Caco-2 (cell line): ENCODE results near the gene SCN8A. TPM values are rescaled to one million over a fixed set of nuclear protein-coding genes. Genes with fewer than 3 reads are reported as not detected.
"Not testable (repeated sequence)": the region's sequence is repeated elsewhere in the genome, so short reads cannot be mapped to it uniquely, and the experiment has no call there.

ENCODE experiments used
- BruUV-seq: library from RNA; stranded (reverse); fragments of 400-500 nt; replicated peaks from 2 replicates; lab custom pipeline; 2021; lab: Mats Ljungman, UMichigan
- CTCF ChIA-PET: fragments of 300-600 bp; sonication (Branson Sonifier 250); formaldehyde crosslinking; loops from one replicate; lab custom pipeline; 2022; ENCODE audit warnings: antibody characterized with exemption; lab: Charles Lee
- POLR2A ChIA-PET: fragments of 300-600 bp; sonication (Branson Sonifier 250); formaldehyde crosslinking; loops from one replicate; lab custom pipeline; 2022; ENCODE audit warnings: antibody characterized with exemption; lab: Charles Lee
- DNase-seq, 2 experiments: peaks; one replicate each; pipeline versions ENCODE4 v3.0.0 to v3.0.0-alpha.2; 2020 to 2022
- H3K27me3 ChIP-seq: replicated peaks from 2 replicates; pipeline ENCODE4 v1.6.0; 2011; ENCODE audit warnings: low read length; ENCODE audit not compliant: control insufficient read depth, insufficient read depth
- H3K36me3 ChIP-seq: 2 replicates; pipeline ENCODE4 v1.5.1; 2011; ENCODE audit warnings: low read length; ENCODE audit not compliant: control insufficient read depth, insufficient read depth
- H3K4me1 ChIP-seq: fragments of 250-450 bp; sonication (Bioruptor Pico); 2 replicates; pipeline ENCODE4 v1.5.1; 2020; ENCODE audit warnings: mild to moderate bottlenecking
- H3K4me3 ChIP-seq: 2 replicates; pipeline ENCODE4 v1.5.1; 2011; ENCODE audit warnings: low read depth, mild to moderate bottlenecking, control low read depth, low read length
- H3K9me3 ChIP-seq: fragments of 250-450 bp; sonication (Bioruptor Pico); 2 replicates; pipeline ENCODE4 v1.5.1; 2020; ENCODE audit warnings: mild to moderate bottlenecking, moderate library complexity
- H3K27ac Mint-ChIP-seq: one replicate; pipeline ENCODE4 v1.8.0; 2022; ENCODE audit warnings: mixed read lengths; ENCODE audit not compliant: unreplicated experiment
- H3K27me3 Mint-ChIP-seq: one replicate; pipeline ENCODE4 v1.8.0; 2022; ENCODE audit warnings: mixed read lengths; ENCODE audit not compliant: insufficient read depth, unreplicated experiment
- H3K36me3 Mint-ChIP-seq: one replicate; pipeline ENCODE4 v1.8.0; 2022; ENCODE audit warnings: mild to moderate bottlenecking, mixed read lengths; ENCODE audit not compliant: insufficient read depth, unreplicated experiment
- H3K4me1 Mint-ChIP-seq: one replicate; pipeline ENCODE4 v1.8.0; 2022; ENCODE audit warnings: low read depth, mixed read lengths; ENCODE audit not compliant: unreplicated experiment
- H3K4me3 Mint-ChIP-seq: one replicate; pipeline ENCODE4 v1.8.0; 2022; ENCODE audit warnings: mild to moderate bottlenecking, moderate library complexity, mixed read lengths; ENCODE audit not compliant: unreplicated experiment
- H3K9me3 Mint-ChIP-seq: one replicate; pipeline ENCODE4 v1.8.0; 2022; ENCODE audit warnings: mixed read lengths; ENCODE audit not compliant: unreplicated experiment
- CTCF ChIP-seq, 2 experiments: fragments of 200-600 bp in 1 of 2; IDR thresholded peaks; 1 replicate in 1 of 2; 2 replicates in 1 of 2; pipeline versions ENCODE4 v1.5.1 to v1.8.0; 2011 to 2022; ENCODE audit warnings: antibody characterized with exemption in 1 of 2, control low read depth in 1 of 2, inconsistent platforms in 1 of 2, low read depth in 1 of 2, low read length in 1 of 2, mild to moderate bottlenecking in 1 of 2, moderate library complexity in 1 of 2; ENCODE audit not compliant: insufficient read depth in 1 of 2, severe bottlenecking in 1 of 2, unreplicated experiment in 1 of 2
- intact Hi-C: fragments of 100-400 bp; cut with micrococcal nuclease; formaldehyde crosslinking; loops from one replicate; pipeline ENCODE4 v1.10.0; 2022; ENCODE audit not compliant: unreplicated experiment
- total RNA-seq: library from RNA; stranded (reverse); gene quantifications from 2 replicates; pipeline ENCODE4 v1.2.3, GENCODE V29; 2022

The SCN8A gene
- total RNA-seq, 1 experiment from 2014 or later: 16.5 TPM

DNA sequence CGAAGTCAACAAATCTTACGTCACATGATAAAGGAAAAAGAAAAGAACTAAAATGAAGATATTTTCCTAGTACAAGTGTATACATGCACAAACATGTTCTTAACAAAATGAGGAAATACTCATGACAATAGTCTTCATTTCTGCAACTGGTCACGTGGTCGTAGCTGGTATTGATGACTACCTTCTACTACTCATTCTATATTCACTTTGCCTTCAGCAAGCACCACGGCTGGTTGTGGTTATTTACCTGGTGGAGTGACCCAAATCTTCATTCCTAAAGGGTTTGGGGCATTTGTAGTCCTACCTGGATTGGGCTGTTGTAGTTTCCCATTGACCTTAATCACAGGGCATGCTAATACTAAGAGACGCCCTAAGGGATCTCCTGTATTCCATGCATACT lies 206.3 kb downstream of the SCN8A start:
- POLR2A ChIA-PET: no interaction called here
- no TSS peak for BruUV-seq
- H3K36me3 Mint-ChIP-seq: no peaks in the 10 kb centered on the region

GRCh38 chr12:51798051-51798450 lies 207.0 kb downstream of the SCN8A start:
- H3K36me3 Mint-ChIP-seq, H3K4me3 ChIP-seq, CTCF ChIA-PET, intact Hi-C loops, H3K4me1 ChIP-seq, H3K36me3 ChIP-seq, H3K27ac Mint-ChIP-seq, BruUV-seq, H3K9me3 Mint-ChIP-seq, DNase-seq, H3K4me1 Mint-ChIP-seq, POLR2A ChIA-PET, H3K4me3 Mint-ChIP-seq, H3K27me3 ChIP-seq, H3K9me3 ChIP-seq, H3K27me3 Mint-ChIP-seq: not testable (repeated sequence)

More for the DNA sequence above, 206.3 kb downstream of the SCN8A start:
- Histone ChIP-seq H3K9me3 (no peaks in the 10 kb centered on the region), H3K4me1 (no peaks in the 10 kb centered on the region; the same call in 1 of the 2 replicates), H3K36me3 (peaks cover 1% of the 10 kb centered on the region), H3K4me3 (no peak overlapping the region), H3K27me3 (no peaks in the 10 kb centered on the region)
- intact Hi-C loops: no loop called here
- H3K4me1 Mint-ChIP-seq: no peaks in the 10 kb centered on the region
- H3K27ac Mint-ChIP-seq: no peak overlapping the region
- no peak for TF ChIP-seq CTCF (IDR thresholded peaks at IDR 0.05; ENCODE audit: insufficient read depth in 1 of 2, low read depth in 1 of 2, low read length in 1 of 2, severe bottlenecking in 1 of 2, unreplicated experiment in 1 of 2)
- H3K4me3 Mint-ChIP-seq: no peak overlapping the region
- no peaks in the 10 kb centered on the region for H3K27me3 Mint-ChIP-seq
- no peak for DNase-seq
- CTCF ChIA-PET: no interaction called here
- no peaks in the 10 kb centered on the region for H3K9me3 Mint-ChIP-seq

DNA sequence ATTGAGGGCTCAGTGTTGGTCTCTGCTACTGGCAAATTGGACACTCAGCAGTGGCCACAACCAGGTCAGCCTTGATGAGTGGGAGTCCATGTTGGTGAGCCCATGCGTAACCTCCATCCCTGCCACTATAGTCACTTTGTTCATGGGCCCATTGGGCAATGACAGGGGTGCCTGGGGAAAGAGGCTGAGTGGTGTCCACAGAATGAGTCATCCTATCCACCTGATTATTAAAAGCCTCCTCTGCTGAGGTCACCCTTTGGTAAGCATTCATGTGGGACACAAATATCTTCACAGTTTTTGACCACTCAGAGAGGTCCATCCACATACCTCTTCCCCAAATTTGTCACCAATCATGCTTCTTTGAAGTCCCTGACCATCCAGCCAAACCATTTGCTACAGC lies 207.5 kb downstream of the SCN8A start:
- intact Hi-C loops: no loop called here

More for the DNA sequence above, 207.5 kb downstream of the SCN8A start:
- no TSS peak for BruUV-seq
- H3K4me1 ChIP-seq: no peaks in the 10 kb centered on the region; the same call in 1 of the 2 replicates
- H3K27me3 Mint-ChIP-seq: no peaks in the 10 kb centered on the region
- no peaks in the 10 kb centered on the region for H3K36me3 Mint-ChIP-seq
- no peaks in the 10 kb centered on the region for H3K4me1 Mint-ChIP-seq
- no peak overlapping the region for H3K4me3 ChIP-seq
- no peaks in the 10 kb centered on the region for H3K9me3 Mint-ChIP-seq
- TF ChIP-seq CTCF (IDR thresholded peaks at IDR 0.05; ENCODE audit: insufficient read depth in 1 of 2, low read depth in 1 of 2, low read length in 1 of 2, severe bottlenecking in 1 of 2, unreplicated experiment in 1 of 2): no peak
- H3K9me3 ChIP-seq: no peaks in the 10 kb centered on the region
- H3K27me3 ChIP-seq: no peaks in the 10 kb centered on the region
- no peak overlapping the region for H3K4me3 Mint-ChIP-seq
- ChIA-PET POLR2A (no interaction called here), CTCF (no interaction called here)
- no peak for DNase-seq
- no peaks in the 10 kb centered on the region; the same call in none of the 2 replicates for H3K36me3 ChIP-seq
- no peak overlapping the region for H3K27ac Mint-ChIP-seq
